Kidney (tissue), 14 donors: ENCODE data around the gene CCK. TPM values are rescaled to one million over a fixed set of nuclear protein-coding genes. Genes with fewer than 3 reads are reported as not detected.

Experiments used
- DNase-seq, 5 donors: peaks; one replicate each; pipeline ENCODE4 v3.0.0-alpha.2; 2013 to 2020
- FAIRE-seq: peaks from 2 replicates; lab custom pipeline; 2012; peaks lifted over from hg19 to GRCh38; lab: Jason Lieb, UNC
- H3K27ac ChIP-seq, 2 donors: one replicate each; pipeline ENCODE4 v1.7.0; 2013; ENCODE audit warnings: low read depth in 2 of 2, low read length in 2 of 2, inconsistent platforms in 1 of 2
- H3K27me3 ChIP-seq: one replicate; pipeline ENCODE4 v1.7.1; 2013; ENCODE audit warnings: low read length, inconsistent platforms; ENCODE audit not compliant: control insufficient read depth, insufficient read depth
- H3K36me3 ChIP-seq, 3 donors: one replicate each; pipeline versions ENCODE4 v1.7.0 to v1.7.1; 2013; ENCODE audit warnings: low read length in 3 of 3, control low read depth in 1 of 3, inconsistent platforms in 1 of 3; ENCODE audit not compliant: insufficient read depth in 3 of 3, control insufficient read depth in 2 of 3
- H3K4me1 ChIP-seq, 3 donors: one replicate each; pipeline versions ENCODE4 v1.7.0 to v1.7.1; 2013; ENCODE audit warnings: low read length in 3 of 3, inconsistent platforms in 1 of 3, low read depth in 1 of 3; ENCODE audit not compliant: control insufficient read depth in 2 of 3, insufficient read depth in 2 of 3
- H3K4me3 ChIP-seq, 3 donors: one replicate each; pipeline versions ENCODE4 v1.7.0 to v1.8.1; 2013; ENCODE audit warnings: low read length in 3 of 3, control low read depth in 1 of 3, inconsistent platforms in 1 of 3
- H3K9ac ChIP-seq, 3 donors: one replicate each; pipeline versions ENCODE4 v1.7.0 to v1.7.1; 2013; ENCODE audit warnings: low read length in 3 of 3, control low read depth in 1 of 3, inconsistent platforms in 1 of 3
- H3K9me3 ChIP-seq, 3 donors: one replicate each; pipeline versions ENCODE4 v1.7.0 to v1.7.1; 2013; ENCODE audit warnings: low read length in 3 of 3, control low read depth in 1 of 3, inconsistent platforms in 1 of 3; ENCODE audit not compliant: control insufficient read depth in 2 of 3, insufficient read depth in 1 of 3
- CTCF ChIP-seq: IDR thresholded peaks from 3 replicates; pipeline ENCODE4 v1.5.1; 2012; ENCODE audit warnings: mild to moderate bottlenecking, moderate library complexity, borderline replicate concordance; ENCODE audit not compliant: insufficient read depth; ENCODE audit errors: extremely low read depth
- intact Hi-C: fragments of 100-400 bp; cut with DNase I; formaldehyde crosslinking; loops from one replicate; pipeline ENCODE4 v1.11.1; 2022
- polyA plus RNA-seq: library from polyadenylated mRNA; stranded (reverse); fragments of 350-450 nt; fragmentation: Illumina TruSeq; extraction: RNeasy Lipid Tissue Mini Kit (QIAGEN cat#74804); gene quantifications from one replicate; pipeline ENCODE4 v1.2.3, GENCODE V29; 2014; ENCODE audit warnings: low read depth, low replicate concordance; ENCODE audit not compliant: insufficient read depth
- total RNA-seq: library from RNA; stranded (reverse); fragmentation: NEBNext Ultra II Directional; extraction: Animal tissue kit (Norgen Biotek cat#: 25700); gene quantifications from one replicate; pipeline ENCODE4 v1.2.1, GENCODE V29; 2021
- donor health status: control.
- donor health status: control.
- donor health status: control.
- donor health status: control.
- donor health status: control.
- donor health status: DM: yes; HTN: yes; CAD: no.
- donor health status: Normal renal cell carcinoma (clear cell type).

CCK gene
- total and polyA plus RNA-seq, 2 donors from 2014 or later = not detected

GRCh38 chr3:42225486-42226363, 40.3 kb downstream of the CCK start:
- Histone ChIP-seq H3K36me3 (peaks cover 0 to 20% (median 15%) of the 10 kb centered on the region in 3 donors), H3K27ac (no peak overlapping the region), H3K4me1 (peaks cover 0 to 4% (median 0%) of the 10 kb centered on the region in 3 donors), H3K4me3 (no peak overlapping the region), H3K9me3 (no peaks in the 10 kb centered on the region), H3K9ac (no peak overlapping the region), H3K27me3 (no peaks in the 10 kb centered on the region)
- intact Hi-C loops = loop anchor here (10.0 kb wide), 1 partner anchor 319 kb away; no protein-coding TSS in a partner anchor
- no peak for FAIRE-seq
- no peak for DNase-seq
- no peak for TF ChIP-seq CTCF

GRCh38 chr3:42224658-42225421, 41.1 kb downstream of the CCK start:
- DNase-seq = peak in 3 of 5 donors; percentile 33 to 67 (median 59)
- H3K27me3 ChIP-seq = no peaks in the 10 kb centered on the region
- FAIRE-seq = no peak
- H3K4me1 ChIP-seq = peaks cover 0 to 4% (median 0%) of the 10 kb centered on the region in 3 donors
- no peak overlapping the region for H3K4me3 ChIP-seq
- H3K27ac ChIP-seq = peak overlapping the region in 1 of 2 donors; percentile 32
- TF ChIP-seq CTCF = no peak
- H3K36me3 ChIP-seq = peaks cover 0 to 25% (median 21%) of the 10 kb centered on the region in 3 donors
- H3K9me3 ChIP-seq = no peaks in the 10 kb centered on the region
- no peak overlapping the region for H3K9ac ChIP-seq
- intact Hi-C loops = loop anchor here (10.0 kb wide), 1 partner anchor 320 kb away; no protein-coding TSS in a partner anchor

- no peak for FAIRE-seq
- intact Hi-C loops = loop anchor here (10.0 kb wide), 1 partner anchor 321 kb away; no protein-coding TSS in a partner anchor
- Histone ChIP-seq H3K27me3 (no peaks in the 10 kb centered on the region), H3K27ac (no peak overlapping the region), H3K4me3 (no peak overlapping the region), H3K4me1 (peaks cover 0 to 4% (median 0%) of the 10 kb centered on the region in 3 donors), H3K9me3 (no peaks in the 10 kb centered on the region), H3K36me3 (peaks cover 0 to 26% (median 21%) of the 10 kb centered on the region in 3 donors), H3K9ac (no peak overlapping the region)
- no peak for TF ChIP-seq CTCF
- DNase-seq = peak in 2 of 5 donors; percentile 7 to 34
These were observed 41.8 kb downstream of the CCK start for GRCh38 chr3:42224178-42224577.
